ENCODE results near the gene STAC2.

The STAC2 gene

GRCh38 chr17:39209317-39210092, 16.2 kb downstream of the STAC2 start:
- DNase-seq: peak; percentile 74

GRCh38 chr17:39208893-39209292, 16.9 kb downstream of the STAC2 start:
- DNase-seq: no peak

GRCh38 chr17:39208136-39208535, 17.6 kb downstream of the STAC2 start:
- no peak for DNase-seq

GRCh38 chr17:39205112-39205526, 20.6 kb downstream of the STAC2 start:
- DNase-seq: no peak

- no peak for DNase-seq
Observed at GRCh38 chr17:39204245-39204644, 21.5 kb downstream of the STAC2 start.

- DNase-seq: no peak
Observed at GRCh38 chr17:39200957-39201510, 24.7 kb downstream of the STAC2 start.

- no peak for DNase-seq
Observed at GRCh38 chr17:39200070-39200879, 25.5 kb downstream of the STAC2 start, which contains the start of gene RPL19. TSS of gene RPL19 (plus strand) at chr17:39200283. CDS start at chr17:39200345, 62 bp downstream.

- peak; percentile 95 for DNase-seq
Observed at GRCh38 chr17:39199820-39200069, 26.0 kb downstream of the STAC2 start.

GRCh38 chr17:39198186-39198566, 27.6 kb downstream of the STAC2 start:
- DNase-seq: no peak

GRCh38 chr17:39197380-39198185, 28.2 kb downstream of the STAC2 start, which contains the start of gene CACNB1:
TSS of gene CACNB1 (minus strand) at chr17:39197669. CDS start at chr17:39197495, 174 bp downstream.
- peak; percentile 79 for DNase-seq

GRCh38 chr17:39196808-39197291, 28.9 kb downstream of the STAC2 start:
- no peak for DNase-seq

GRCh38 chr17:39196241-39196807, 29.4 kb downstream of the STAC2 start:
- DNase-seq: no peak

- no peak for DNase-seq
Observed at GRCh38 chr17:39195568-39196160, 30.1 kb downstream of the STAC2 start.

- no peak for DNase-seq
Observed at GRCh38 chr17:39194985-39195524, 30.7 kb downstream of the STAC2 start.

GRCh38 chr17:39194089-39194984, 31.4 kb downstream of the STAC2 start:
- DNase-seq: peak; percentile 72

- DNase-seq: no peak
Observed at GRCh38 chr17:39193346-39193745, 32.4 kb downstream of the STAC2 start.

- DNase-seq: no peak
Observed at GRCh38 chr17:39192901-39193300, 32.8 kb downstream of the STAC2 start.

GRCh38 chr17:39191750-39192510, 33.8 kb downstream of the STAC2 start:
- no peak for DNase-seq

- no peak for DNase-seq
Observed at GRCh38 chr17:39187152-39187830, 38.5 kb downstream of the STAC2 start.

All from fibroblast of skin of right quadriceps (primary cell).